ENCODE data around the gene ZNF552.
"Not testable (repeated sequence)": the region's sequence is repeated elsewhere in the genome, so short reads cannot be mapped to it uniquely, and the experiment has no call there.

Gene ZNF552

DNA sequence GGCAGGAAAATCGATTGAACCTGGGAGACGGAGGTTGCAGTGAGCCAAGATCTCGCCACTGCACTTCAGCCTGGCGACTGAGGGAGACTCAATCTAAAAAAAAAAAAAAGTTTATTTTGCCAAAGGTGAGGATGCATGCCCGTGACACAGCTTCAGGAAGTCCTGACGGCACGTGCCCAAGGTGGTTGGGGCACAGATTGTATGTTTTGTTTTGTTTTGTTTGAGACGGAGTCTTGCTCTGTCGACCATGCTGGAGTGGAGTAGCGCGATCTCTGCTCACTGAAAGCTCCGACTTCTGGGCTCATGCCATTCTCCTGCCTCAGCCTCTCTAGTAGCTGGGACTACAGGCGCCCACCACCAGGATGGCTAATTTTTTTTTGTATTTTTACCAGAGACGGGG, 3.3 kb upstream of the ZNF552 start:
- DNase-seq, result no peak

DNA sequence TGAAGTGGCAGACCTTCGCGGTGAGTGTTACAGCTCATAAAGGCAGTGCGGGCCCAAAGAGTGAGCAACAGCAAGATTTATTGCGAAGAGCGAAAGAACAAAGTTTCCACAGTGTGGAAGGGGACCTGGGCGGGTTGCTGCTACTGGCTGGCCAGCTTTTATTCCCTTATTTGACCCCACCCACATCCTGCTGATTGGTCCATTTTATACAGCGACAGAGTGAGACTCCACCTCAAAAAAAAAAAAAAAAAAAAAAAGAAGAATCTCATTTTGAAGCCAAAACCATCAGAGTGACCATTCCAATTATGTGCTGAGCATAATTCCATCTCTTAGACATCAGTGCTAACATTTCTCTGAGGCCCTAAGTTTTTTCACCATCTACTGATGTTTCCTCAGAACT, 1.9 kb upstream of the ZNF552 start:
- no peak for DNase-seq

DNA sequence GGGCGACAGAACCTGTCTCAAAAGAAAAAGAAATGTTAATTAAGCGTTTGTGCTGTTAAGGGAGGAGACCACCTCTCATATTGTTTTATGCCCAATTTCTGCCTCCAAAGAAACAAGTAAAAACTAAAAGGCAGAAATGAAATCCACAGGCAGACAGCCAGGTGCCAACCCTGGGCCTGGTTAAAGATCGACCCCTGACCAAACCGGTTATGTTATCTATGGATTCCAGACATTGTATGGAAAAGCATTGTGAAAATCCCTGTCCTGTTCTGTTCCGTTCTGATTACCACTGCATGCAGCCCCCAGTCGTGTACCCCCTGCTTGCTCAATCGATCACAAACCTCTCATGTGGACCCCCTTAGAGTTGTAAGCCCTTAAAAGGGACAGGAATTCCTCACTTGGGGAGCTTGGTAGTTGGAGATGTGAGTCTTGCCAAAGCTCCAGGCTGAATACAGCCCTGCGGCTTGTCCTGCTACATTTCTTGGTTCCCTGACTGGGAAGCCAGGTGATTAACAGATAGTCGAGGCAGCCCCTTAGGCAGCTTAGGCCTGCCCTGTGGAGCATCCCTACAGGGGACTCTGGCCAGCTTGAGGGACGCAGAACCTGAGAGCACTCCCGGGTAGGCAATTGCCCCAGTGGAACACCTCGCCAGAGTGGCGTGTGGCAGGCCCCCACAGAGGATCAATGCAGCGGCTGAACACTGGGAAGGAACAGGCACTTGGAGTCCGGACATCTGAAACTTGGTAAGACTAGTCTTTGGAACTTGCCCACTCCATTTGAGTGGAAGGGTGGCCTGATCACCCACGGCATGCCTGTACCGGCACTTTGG, 748 bp upstream of the ZNF552 start:
- no peak for DNase-seq

GRCh38 chr19:57813919-57814504, 701 bp downstream of the ZNF552 start:
- no peak for DNase-seq

GRCh38 chr19:57812975-57813820, 1.5 kb downstream of the ZNF552 start:
- DNase-seq, result not testable (repeated sequence)

DNA sequence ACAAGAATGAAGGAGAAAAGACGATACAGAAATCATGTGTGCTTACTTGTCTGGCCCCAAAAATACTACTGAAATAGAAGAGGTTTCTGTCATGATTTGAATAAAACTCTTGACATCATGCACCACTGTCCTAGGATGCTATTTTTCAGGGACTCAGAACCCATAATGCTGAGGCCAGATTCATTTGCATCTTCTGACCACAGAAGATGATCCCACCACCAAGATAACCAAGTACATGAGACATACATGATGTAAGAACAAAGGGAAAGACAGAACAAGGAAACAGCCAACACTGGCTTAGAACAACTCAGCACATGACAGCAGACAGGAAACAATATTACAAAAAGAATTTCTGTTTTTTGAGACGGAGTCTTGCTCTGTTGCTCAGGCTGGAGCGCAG, 2.5 kb downstream of the ZNF552 start:
- no peak for DNase-seq

- not testable (repeated sequence) for DNase-seq
Observed at GRCh38 chr19:57810410-57811295, 4.1 kb downstream of the ZNF552 start.

DNA sequence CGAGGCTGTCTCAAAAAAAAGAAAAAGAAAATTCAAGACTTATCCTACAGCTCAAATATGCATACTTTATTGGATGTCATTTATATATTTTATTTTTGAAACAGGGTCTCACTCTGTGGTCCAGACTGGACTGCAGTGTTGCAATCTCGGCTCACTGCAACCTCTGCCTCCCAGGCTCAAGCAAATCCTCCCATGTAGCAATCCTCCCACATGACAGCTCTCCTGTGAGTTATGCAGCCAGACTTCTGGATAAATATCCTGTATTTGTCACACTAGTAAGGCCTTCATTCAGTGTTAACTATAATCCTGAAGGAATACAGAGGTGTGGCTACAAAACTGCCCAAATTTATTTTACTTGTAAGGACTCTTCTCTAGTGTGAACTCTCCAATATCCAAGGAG, 7.2 kb downstream of the ZNF552 start:
- DNase-seq, result no peak

DNA sequence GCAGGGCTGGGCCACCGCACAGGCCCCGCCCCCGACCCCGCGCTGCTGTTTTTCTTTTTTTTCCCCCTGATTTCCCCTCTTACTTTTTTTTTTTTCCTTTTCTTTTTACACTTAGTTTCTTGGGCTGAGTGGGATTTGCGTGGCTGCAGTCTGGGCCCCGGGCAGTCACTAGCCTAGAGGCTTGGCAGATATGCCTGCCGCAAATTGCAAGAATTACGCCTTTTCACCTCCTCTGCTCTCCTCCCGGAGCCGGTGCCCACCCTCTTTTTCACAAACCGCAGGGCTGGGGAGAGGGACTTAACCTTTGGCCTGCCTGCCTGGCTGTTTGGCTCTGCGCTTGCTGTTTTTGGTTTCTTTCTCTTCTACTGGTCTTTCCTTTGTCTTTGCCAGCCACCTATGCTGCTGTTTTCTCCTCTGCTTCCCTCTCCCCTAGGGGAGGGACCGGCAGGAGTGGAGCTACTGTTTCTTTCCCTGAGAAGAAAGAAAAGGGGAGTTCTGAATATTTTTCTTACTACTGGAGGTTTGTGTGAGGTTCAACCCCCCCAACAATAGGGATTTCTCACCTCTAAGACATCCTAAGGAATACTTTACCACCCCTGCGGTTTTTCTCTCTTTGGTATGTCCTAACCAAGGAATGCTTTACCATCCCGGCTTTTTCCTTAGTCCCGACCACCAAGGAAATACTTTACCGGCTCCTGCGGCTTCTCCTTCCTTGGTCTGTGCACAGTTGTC, 11.0 kb downstream of the ZNF552 start:
- DNase-seq, result no peak

DNA sequence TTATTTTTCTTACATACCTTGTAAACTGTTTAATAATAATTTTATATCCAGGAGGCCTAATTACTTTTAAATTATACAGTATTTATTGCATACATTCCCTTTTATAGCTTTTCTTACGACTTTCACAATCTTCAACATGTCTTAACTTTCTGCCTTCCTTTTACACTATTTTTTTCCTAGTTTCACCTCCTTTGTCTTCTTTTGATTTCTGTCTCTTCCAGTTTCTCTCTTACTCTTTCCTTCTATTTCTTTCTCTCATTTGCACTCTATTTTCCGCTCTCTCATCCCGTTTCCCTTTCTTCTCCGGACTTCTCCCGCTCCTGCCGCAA, 11.5 kb downstream of the ZNF552 start:
- no peak for DNase-seq

- no peak for DNase-seq
Observed at GRCh38 chr19:57802269-57802668, 12.4 kb downstream of the ZNF552 start.

DNA sequence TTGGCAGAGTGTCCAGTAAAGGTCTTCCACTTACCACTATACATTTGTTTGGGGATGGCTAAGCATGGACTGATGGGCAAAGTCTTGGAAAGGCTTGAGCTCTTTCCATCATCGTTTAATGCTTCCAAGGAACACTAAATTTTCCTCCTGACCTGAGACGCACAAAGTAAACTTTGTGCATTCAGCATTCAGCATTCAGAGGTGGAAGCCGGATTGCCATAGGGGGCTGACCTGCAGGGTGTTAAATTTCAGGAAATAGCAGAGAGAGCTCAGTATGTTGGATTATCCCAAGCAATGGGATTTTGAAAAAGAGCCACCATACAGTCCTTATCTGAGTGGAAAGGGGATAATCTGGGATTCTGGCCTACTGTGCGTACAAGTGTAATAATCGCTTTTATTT, 14.0 kb downstream of the ZNF552 start:
- no peak for DNase-seq

GRCh38 chr19:57796580-57796979, 18.1 kb downstream of the ZNF552 start:
- not testable (repeated sequence) for DNase-seq

- no peak for DNase-seq
Observed at GRCh38 chr19:57789288-57789687, 25.4 kb downstream of the ZNF552 start.

- DNase-seq, result no peak
Observed at GRCh38 chr19:57788114-57788692, 26.5 kb downstream of the ZNF552 start.

- DNase-seq, result no peak
Observed at GRCh38 chr19:57786906-57787305, 27.8 kb downstream of the ZNF552 start.

GRCh38 chr19:57786286-57786685, 28.4 kb downstream of the ZNF552 start:
- DNase-seq, result no peak

- no peak for DNase-seq
Observed at GRCh38 chr19:57779220-57779845, 35.4 kb downstream of the ZNF552 start.

DNA sequence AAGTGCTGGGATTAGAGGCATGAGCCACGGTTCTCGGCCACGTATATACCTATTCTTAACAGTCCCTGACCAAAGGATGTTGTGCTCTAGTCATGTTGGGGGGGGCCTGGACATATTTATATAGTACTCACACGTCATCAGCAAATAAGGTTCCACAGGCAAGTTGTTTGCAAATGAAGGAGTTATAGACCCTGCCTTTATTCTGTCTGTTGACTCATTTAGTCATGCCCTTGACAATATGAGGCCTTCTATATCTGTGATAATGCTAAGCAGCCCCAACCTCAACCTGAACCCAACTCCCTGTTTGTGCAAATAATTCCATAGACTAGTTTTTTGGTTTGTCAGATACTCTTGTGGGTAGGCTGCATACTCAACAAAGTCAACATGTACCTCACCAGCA, 36.4 kb downstream of the ZNF552 start:
- DNase-seq, result no peak

DNA sequence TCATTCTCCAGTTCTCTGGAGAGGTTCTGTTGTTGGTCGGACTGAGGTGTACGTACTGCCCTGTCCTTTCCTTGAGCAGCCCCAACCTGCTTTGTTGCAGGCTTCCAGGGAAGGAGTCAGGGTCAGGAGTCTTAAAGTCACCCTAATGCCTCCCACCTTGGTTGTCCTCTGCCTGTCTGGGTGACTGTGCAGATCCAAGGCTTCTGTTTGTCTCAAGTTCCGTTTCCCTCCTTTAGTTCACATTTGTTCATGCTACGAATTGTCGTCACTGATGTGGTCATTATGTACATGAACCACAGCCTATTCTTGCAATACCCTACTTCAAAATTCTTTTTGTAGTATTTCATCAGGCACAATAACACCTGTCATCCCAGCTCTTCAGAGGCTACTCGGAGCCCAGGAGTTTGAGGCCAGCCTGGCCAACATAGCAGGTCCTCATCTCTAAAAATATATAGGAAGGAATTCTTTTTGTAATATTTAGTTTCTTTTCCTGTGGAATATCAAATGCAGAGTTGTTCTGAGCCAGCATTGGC, 37.9 kb downstream of the ZNF552 start:
- DNase-seq, result no peak

DNA sequence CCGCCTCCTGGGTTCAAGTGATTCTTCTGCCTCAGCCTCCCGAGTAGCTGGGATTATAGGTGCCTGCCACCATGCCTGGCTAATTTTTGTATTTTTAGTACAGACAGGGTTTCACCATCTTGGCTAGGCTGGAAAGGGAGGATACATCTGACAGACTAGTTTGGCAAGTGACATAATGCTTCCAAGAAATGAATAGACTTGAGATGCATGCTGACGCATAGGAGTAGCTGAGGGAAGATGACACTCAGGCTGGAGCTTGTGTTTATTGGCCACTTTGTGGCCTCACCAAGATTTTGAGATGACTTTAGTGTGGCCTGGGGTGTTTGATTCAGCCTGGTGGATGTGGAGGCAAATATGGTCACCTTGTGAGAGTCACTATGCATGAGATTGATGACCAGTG, 41.2 kb downstream of the ZNF552 start:
- no peak for DNase-seq
